ENCODE results near the gene MRPL14.

- TF ChIP-seq GLIS3 (CRISPR knock-in tag; IDR thresholded peaks at IDR 0.05) (no peak), POU6F1 (CRISPR knock-in tag; IDR thresholded peaks at IDR 0.05; ENCODE audit: borderline replicate concordance, low read depth) (no peak), CREB5 (CRISPR knock-in tag; IDR thresholded peaks at IDR 0.05; ENCODE audit: low read depth) (no peak), RARB (CRISPR knock-in tag; IDR thresholded peaks at IDR 0.05) (no peak), ZNF70 (CRISPR knock-in tag; IDR thresholded peaks at IDR 0.05) (no peak), CSDC2 (CRISPR knock-in tag; IDR thresholded peaks at IDR 0.05) (no peak), BACH2 (CRISPR knock-in tag; IDR thresholded peaks at IDR 0.05; ENCODE audit: borderline replicate concordance) (no peak), ZFP30 (CRISPR knock-in tag; IDR thresholded peaks at IDR 0.05) (no peak), OSR1 (CRISPR knock-in tag; IDR thresholded peaks at IDR 0.05) (no peak), ZNF8 (CRISPR knock-in tag; IDR thresholded peaks at IDR 0.05) (no peak), PPARA (CRISPR knock-in tag; IDR thresholded peaks at IDR 0.05; ENCODE audit: borderline replicate concordance) (no peak)
- TF ChIP-seq, protein P1, sequence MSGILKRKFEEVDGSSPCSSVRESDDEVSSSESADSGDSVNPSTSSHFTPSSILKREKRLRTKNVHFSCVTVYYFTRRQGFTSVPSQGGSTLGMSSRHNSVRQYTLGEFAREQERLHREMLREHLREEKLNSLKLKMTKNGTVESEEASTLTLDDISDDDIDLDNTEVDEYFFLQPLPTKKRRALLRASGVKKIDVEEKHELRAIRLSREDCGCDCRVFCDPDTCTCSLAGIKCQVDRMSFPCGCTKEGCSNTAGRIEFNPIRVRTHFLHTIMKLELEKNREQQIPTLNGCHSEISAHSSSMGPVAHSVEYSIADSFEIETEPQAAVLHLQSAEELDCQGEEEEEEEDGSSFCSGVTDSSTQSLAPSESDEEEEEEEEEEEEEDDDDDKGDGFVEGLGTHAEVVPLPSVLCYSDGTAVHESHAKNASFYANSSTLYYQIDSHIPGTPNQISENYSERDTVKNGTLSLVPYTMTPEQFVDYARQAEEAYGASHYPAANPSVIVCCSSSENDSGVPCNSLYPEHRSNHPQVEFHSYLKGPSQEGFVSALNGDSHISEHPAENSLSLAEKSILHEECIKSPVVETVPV (CRISPR knock-in tag; IDR thresholded peaks at IDR 0.05), result no peak
- TF ChIP-seq, protein P2, sequence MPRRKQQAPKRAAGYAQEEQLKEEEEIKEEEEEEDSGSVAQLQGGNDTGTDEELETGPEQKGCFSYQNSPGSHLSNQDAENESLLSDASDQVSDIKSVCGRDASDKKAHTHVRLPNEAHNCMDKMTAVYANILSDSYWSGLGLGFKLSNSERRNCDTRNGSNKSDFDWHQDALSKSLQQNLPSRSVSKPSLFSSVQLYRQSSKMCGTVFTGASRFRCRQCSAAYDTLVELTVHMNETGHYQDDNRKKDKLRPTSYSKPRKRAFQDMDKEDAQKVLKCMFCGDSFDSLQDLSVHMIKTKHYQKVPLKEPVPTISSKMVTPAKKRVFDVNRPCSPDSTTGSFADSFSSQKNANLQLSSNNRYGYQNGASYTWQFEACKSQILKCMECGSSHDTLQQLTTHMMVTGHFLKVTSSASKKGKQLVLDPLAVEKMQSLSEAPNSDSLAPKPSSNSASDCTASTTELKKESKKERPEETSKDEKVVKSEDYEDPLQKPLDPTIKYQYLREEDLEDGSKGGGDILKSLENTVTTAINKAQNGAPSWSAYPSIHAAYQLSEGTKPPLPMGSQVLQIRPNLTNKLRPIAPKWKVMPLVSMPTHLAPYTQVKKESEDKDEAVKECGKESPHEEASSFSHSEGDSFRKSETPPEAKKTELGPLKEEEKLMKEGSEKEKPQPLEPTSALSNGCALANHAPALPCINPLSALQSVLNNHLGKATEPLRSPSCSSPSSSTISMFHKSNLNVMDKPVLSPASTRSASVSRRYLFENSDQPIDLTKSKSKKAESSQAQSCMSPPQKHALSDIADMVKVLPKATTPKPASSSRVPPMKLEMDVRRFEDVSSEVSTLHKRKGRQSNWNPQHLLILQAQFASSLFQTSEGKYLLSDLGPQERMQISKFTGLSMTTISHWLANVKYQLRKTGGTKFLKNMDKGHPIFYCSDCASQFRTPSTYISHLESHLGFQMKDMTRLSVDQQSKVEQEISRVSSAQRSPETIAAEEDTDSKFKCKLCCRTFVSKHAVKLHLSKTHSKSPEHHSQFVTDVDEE (CRISPR knock-in tag; IDR thresholded peaks at IDR 0.05), result no peak
Observed at GRCh38 chr6:44084231-44085014, 42.8 kb downstream of the MRPL14 start.
